GM19372 (cell line): ENCODE results near the gene CDC20B.
"Not testable (repeated sequence)": the region's sequence is repeated elsewhere in the genome, so short reads cannot be mapped to it uniquely, and the experiment has no call there.

ENCODE experiments used
- ATAC-seq: cut with Tn5 transposase; IDR thresholded peaks from one replicate; pipeline ENCODE4 v1.9.1; 2021; ENCODE audit warnings: mild to moderate bottlenecking, low read depth, moderate library complexity; ENCODE audit not compliant: unreplicated experiment

The CDC20B gene

GRCh38 chr5:55104946-55105701, 67.9 kb downstream of the CDC20B start:
- no peak for ATAC-seq

- no peak for ATAC-seq
Measured at GRCh38 chr5:55104036-55104772, 68.8 kb downstream of the CDC20B start.

GRCh38 chr5:55102348-55102747, 70.6 kb downstream of the CDC20B start, which contains the start of gene GZMA:
Gene GZMA, plus strand, starts transcription at chr5:55102646. Its CDS starts 37 bp downstream, at chr5:55102683.
- no peak for ATAC-seq

GRCh38 chr5:55101556-55102276, 71.3 kb downstream of the CDC20B start:
- ATAC-seq = no peak

GRCh38 chr5:55101148-55101547, 71.8 kb downstream of the CDC20B start:
- ATAC-seq = not testable (repeated sequence)

GRCh38 chr5:55096861-55097260, 76.1 kb downstream of the CDC20B start:
- no peak for ATAC-seq

GRCh38 chr5:55096182-55096581, 76.8 kb downstream of the CDC20B start:
- ATAC-seq = no peak

- ATAC-seq = not testable (repeated sequence)
Measured at GRCh38 chr5:55091011-55091410, 82.0 kb downstream of the CDC20B start.

GRCh38 chr5:55089301-55089700, 83.7 kb downstream of the CDC20B start:
- ATAC-seq = not testable (repeated sequence)

GRCh38 chr5:55081541-55081940, 91.4 kb downstream of the CDC20B start:
- ATAC-seq = no peak

- no peak for ATAC-seq
Measured at GRCh38 chr5:55073211-55073610, 99.8 kb downstream of the CDC20B start.

GRCh38 chr5:55072666-55073065, 100.3 kb downstream of the CDC20B start:
- no peak for ATAC-seq

GRCh38 chr5:55071413-55071812, 101.6 kb downstream of the CDC20B start:
- ATAC-seq = no peak

GRCh38 chr5:55070968-55071367, 102.0 kb downstream of the CDC20B start:
- ATAC-seq = no peak

- ATAC-seq = no peak
Measured at GRCh38 chr5:55066277-55066676, 106.7 kb downstream of the CDC20B start.

- ATAC-seq = no peak
Measured at GRCh38 chr5:55064523-55064922, 108.5 kb downstream of the CDC20B start.

- no peak for ATAC-seq
Measured at GRCh38 chr5:55063899-55064298, 109.1 kb downstream of the CDC20B start.

- no peak for ATAC-seq
Measured at GRCh38 chr5:55063220-55063863, 109.6 kb downstream of the CDC20B start.
